Breast epithelium (tissue), 3 donors: ENCODE data around the gene CFAP100.

Experiments used
- CTCF ChIP-seq, 3 donors: fragments of 450-650 bp; IDR thresholded peaks; one replicate each; pipeline ENCODE4 v1.5.1; 2016 to 2017; ENCODE audit warnings: antibody characterized with exemption in 3 of 3, mild to moderate bottlenecking in 3 of 3, moderate library complexity in 3 of 3
- POLR2A ChIP-seq: fragments of 450-650 bp; IDR thresholded peaks from one replicate; pipeline ENCODE4 v1.6.1; 2016; ENCODE audit warnings: antibody characterized with exemption, mild to moderate bottlenecking, moderate library complexity

- TF ChIP-seq POLR2A (no peak), CTCF (IDR thresholded peaks at IDR 0.05) (no peak)
These were observed 69.4 kb downstream of the CFAP100 start for GRCh38 chr3:126464093-126464492.
